GM12878 (cell line): Measurements from ENCODE around the gene LRRK1. TPM values are rescaled to one million over a fixed set of nuclear protein-coding genes. Genes with fewer than 3 reads are reported as not detected.

Experiments used
- ATAC-seq: fragments of 200-7000 bp; cut with Tn5 transposase; 3 replicates; pipeline ENCODE4 v1.9.1; 2020; ENCODE audit warnings: mild to moderate bottlenecking, moderate library complexity
- BruUV-seq: library from RNA; stranded (reverse); fragments of 400-500 nt; replicated peaks from 2 replicates; lab custom pipeline; 2021; lab: Mats Ljungman, UMichigan
- CTCF ChIA-PET: fragments of 300-600 bp; sonication (Branson Sonifier 250); formaldehyde crosslinking; extraction: SDS; loops from one replicate; lab custom pipeline; 2021; ENCODE audit warnings: inconsistent platforms; lab: Yijun Ruan, JAX
- POLR2A ChIA-PET: fragments of 350-600 bp; formaldehyde crosslinking; extraction: SDS; loops from one replicate; lab custom pipeline; 2021; ENCODE audit warnings: inconsistent platforms; lab: Charles Lee
- RAD21 ChIA-PET: fragments of 300-600 bp; sonication (Branson Sonifier 250); formaldehyde crosslinking; loops from one replicate; lab custom pipeline; 2023; ENCODE audit warnings: antibody characterized with exemption; ENCODE audit not compliant: unreplicated experiment; lab: Charles Lee
- SMC1A ChIA-PET: fragments of 300-600 bp; sonication (Branson Sonifier 250); formaldehyde crosslinking; loops from one replicate; lab custom pipeline; 2023; ENCODE audit not compliant: unreplicated experiment, uncharacterized antibody; lab: Charles Lee
- DNase-seq: peaks from one replicate; pipeline ENCODE4 v3.0.0-alpha.2; 2011; ENCODE audit warnings: low read depth, low spot score
- FAIRE-seq: peaks from 3 replicates; lab custom pipeline; 2011; peaks lifted over from hg19 to GRCh38; lab: Jason Lieb, UNC
- H2AFZ ChIP-seq: 2 replicates; pipeline ENCODE4 v1.6.0; 2011; ENCODE audit warnings: low read depth, low read length, control low read depth; ENCODE audit not compliant: control insufficient read depth
- H3K27ac ChIP-seq: 2 replicates; pipeline ENCODE4 v1.5.1; 2011; ENCODE audit warnings: control low read depth; ENCODE audit not compliant: control insufficient read depth, insufficient read depth
- H3K27me3 ChIP-seq, 2 experiments: replicated peaks in 1 of 2; 2 replicates each; pipeline versions ENCODE4 v1.6.0 to v1.6.1; 2011; ENCODE audit warnings: low read length in 1 of 2; ENCODE audit not compliant: control insufficient read depth in 2 of 2, insufficient read depth in 2 of 2
- H3K36me3 ChIP-seq, 2 experiments: 2 replicates each; pipeline ENCODE4 v1.5.1; 2011; ENCODE audit warnings: low read length in 1 of 2; ENCODE audit not compliant: control insufficient read depth in 2 of 2, insufficient read depth in 2 of 2
- H3K4me1 ChIP-seq: 2 replicates; pipeline ENCODE4 v1.6.1; 2011; ENCODE audit warnings: mild to moderate bottlenecking, low read length, moderate library complexity, mixed read lengths; ENCODE audit not compliant: control insufficient read depth, insufficient read depth
- H3K4me2 ChIP-seq: 2 replicates; pipeline ENCODE4 v1.6.0; 2011; ENCODE audit warnings: control low read depth; ENCODE audit not compliant: control insufficient read depth, insufficient read depth
- H3K4me3 ChIP-seq: fragments of 200-600 bp; sonication (generic); 2 replicates; pipeline ENCODE4 v1.5.1; 2016
- H3K79me2 ChIP-seq: 2 replicates; pipeline ENCODE4 v1.6.0; 2011; ENCODE audit warnings: low read length; ENCODE audit not compliant: control insufficient read depth, insufficient read depth
- H3K9ac ChIP-seq: 2 replicates; pipeline ENCODE4 v1.8.0; 2011; ENCODE audit warnings: low read length, control low read depth, mixed read lengths; ENCODE audit not compliant: control insufficient read depth, insufficient read depth
- H3K9me3 ChIP-seq: replicated peaks from 3 replicates; pipeline ENCODE4 v1.5.1; 2011; ENCODE audit warnings: mild to moderate bottlenecking, low read length; ENCODE audit not compliant: control insufficient read depth, insufficient read depth
- H4K20me1 ChIP-seq: 2 replicates; pipeline ENCODE4 v1.6.0; 2011; ENCODE audit not compliant: control insufficient read depth, insufficient read depth
- CHD2 ChIP-seq: IDR thresholded peaks from 2 replicates; pipeline ENCODE4 v1.6.1; 2011; ENCODE audit warnings: low read depth, low read length, improper control_type of control experiment, borderline replicate concordance
- EP300 ChIP-seq, 2 experiments: fragments of 150-350 bp in 1 of 2; IDR thresholded peaks; 2 replicates each; pipeline ENCODE4 v1.6.1; 2011 to 2012; ENCODE audit warnings: low read depth in 2 of 2, low read length in 2 of 2, borderline replicate concordance in 1 of 2, improper control_type of control experiment in 1 of 2, inconsistent platforms in 1 of 2; ENCODE audit not compliant: control insufficient read depth in 1 of 2
- JUND ChIP-seq: IDR thresholded peaks from 2 replicates; pipeline ENCODE4 v1.6.1; 2012; ENCODE audit warnings: low read depth, mild to moderate bottlenecking, low read length, improper control_type of control experiment, moderate library complexity
- LARP7 ChIP-seq: fragments of 450-650 bp; IDR thresholded peaks from 2 replicates; pipeline ENCODE4 v1.6.1; 2017; ENCODE audit warnings: mild to moderate bottlenecking
- MEF2B ChIP-seq: fragments of 450-650 bp; IDR thresholded peaks from 2 replicates; pipeline ENCODE4 v1.6.1; 2018; ENCODE audit warnings: mild to moderate bottlenecking, moderate library complexity; ENCODE audit not compliant: partially characterized antibody, poor library complexity, severe bottlenecking
- NFYA ChIP-seq: IDR thresholded peaks from 2 replicates; pipeline ENCODE4 v1.6.1; 2011; ENCODE audit warnings: low read depth, mild to moderate bottlenecking, low read length, improper control_type of control experiment, borderline replicate concordance
- PAX5 ChIP-seq: IDR thresholded peaks from 2 replicates; pipeline ENCODE4 v1.6.1; 2011; ENCODE audit warnings: low read depth, low read length, borderline replicate concordance
- RELA ChIP-seq: fragments of 450-650 bp; IDR thresholded peaks from 2 replicates; pipeline ENCODE4 v1.8.0; 2014; ENCODE audit warnings: borderline replicate concordance; ENCODE audit not compliant: partially characterized antibody
- SIX5 ChIP-seq: IDR thresholded peaks from 2 replicates; pipeline ENCODE4 v1.6.1; 2011; ENCODE audit warnings: mild to moderate bottlenecking, low read depth, low read length, moderate library complexity; ENCODE audit not compliant: severe bottlenecking
- WGBS: methylation state at CpG from one replicate; pipeline ENCODE4 v1.1.6; 2016; ENCODE audit warnings: low lambda C conversion rate; ENCODE audit not compliant: insufficient replicate concordance, insufficient coverage; ENCODE audit errors: missing lambda C conversion rate; 5-methylcytosine and 5-hydroxymethylcytosine counted together
- in situ Hi-C: fragments of 300-500 bp; cut with MboI; formaldehyde crosslinking; loops from 9 replicates; pipeline ENCODE4 v1.14.3; 2018; ENCODE audit warnings: mixed read lengths
- intact Hi-C: fragments of 100-400 bp; cut with micrococcal nuclease; formaldehyde crosslinking; loops from one replicate; pipeline ENCODE4 v1.14.2; 2022; ENCODE audit not compliant: unreplicated experiment
- polyA plus RNA-seq, 11 experiments: library from polyadenylated mRNA; depleted of rRNA in 4 of 11; unstranded in 6 of 11; stranded (reverse) in 5 of 11; fragments of >200 nt; fragmentation: Nextera tagmentation in 4 of 11; fragmentation: Illumina TruSeq in 1 of 11; extraction: Ambion mirVana in 4 of 11; extraction: Trizol in 1 of 11; gene quantifications; 1 replicate in 1 of 11; 2 replicates in 10 of 11; pipeline versions ENCODE4 v1.2.1 to v1.2.3, GENCODE V29; 2011 to 2016; ENCODE audit warnings: inconsistent platforms in 2 of 11, missing spikeins in 2 of 11, low read depth in 1 of 11
- total RNA-seq, 4 experiments: library from RNA; depleted of rRNA in 3 of 4; stranded (reverse); fragments of >200 nt in 3 of 4; fragmentation: Illumina TruSeq in 1 of 4; extraction: Trizol in 1 of 4; gene quantifications; 2 replicates each; pipeline versions ENCODE4 v1.2.1 to v1.2.3, GENCODE V29; 2013 to 2021
- TF ChIP-seq, protein P1 (sequence below): fragments of 450-650 bp; IDR thresholded peaks from 2 replicates; pipeline ENCODE4 v1.6.1; 2017; ENCODE audit warnings: mild to moderate bottlenecking, moderate library complexity
- TF ChIP-seq, protein P2 (sequence below): IDR thresholded peaks from 2 replicates; pipeline ENCODE4 v1.6.1; 2011; ENCODE audit warnings: borderline replicate concordance, low read depth, mild to moderate bottlenecking, moderate library complexity, mixed read lengths, low read length; ENCODE audit not compliant: insufficient read depth; ENCODE audit errors: extremely low read length

Gene LRRK1
- total and polyA plus RNA-seq, 10 of the 15 experiments (the other 5 are each of a cell fraction or from before 2014, with no cell fraction given) = 2.2 to 58.3 (median 17.9) TPM

DNA sequence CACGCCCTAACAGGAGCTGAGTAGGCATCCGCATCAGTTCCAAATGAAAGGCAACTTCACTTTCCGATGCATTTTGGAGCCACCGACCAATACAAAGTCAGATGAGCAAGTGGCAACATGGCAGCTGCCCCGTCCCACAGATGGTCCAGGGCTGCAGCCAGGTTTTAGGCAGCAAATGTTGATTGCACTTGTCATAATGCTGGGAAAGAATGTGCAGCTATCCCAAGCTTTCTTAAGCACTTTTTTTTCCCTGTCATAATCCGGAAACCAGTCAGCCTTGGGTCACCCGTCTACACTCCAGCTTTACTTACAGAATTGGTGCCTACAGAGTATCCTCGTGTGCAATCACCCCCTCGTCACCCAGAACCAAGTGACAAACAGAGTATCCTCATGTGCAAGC is 185.0 kb downstream of the LRRK1 start:
- TF ChIP-seq CHD2 (no peak), LARP7 (no peak), NFYA (no peak), MEF2B (no peak), SIX5 (no peak), JUND (no peak), RELA (no peak), PAX5 (no peak), EP300 (IDR thresholded peaks at IDR 0.05; ENCODE audit: borderline replicate concordance in 1 of 2, control insufficient read depth in 1 of 2, low read depth in 2 of 2, low read length in 2 of 2) (no peak)
- TF ChIP-seq, protein P1, sequence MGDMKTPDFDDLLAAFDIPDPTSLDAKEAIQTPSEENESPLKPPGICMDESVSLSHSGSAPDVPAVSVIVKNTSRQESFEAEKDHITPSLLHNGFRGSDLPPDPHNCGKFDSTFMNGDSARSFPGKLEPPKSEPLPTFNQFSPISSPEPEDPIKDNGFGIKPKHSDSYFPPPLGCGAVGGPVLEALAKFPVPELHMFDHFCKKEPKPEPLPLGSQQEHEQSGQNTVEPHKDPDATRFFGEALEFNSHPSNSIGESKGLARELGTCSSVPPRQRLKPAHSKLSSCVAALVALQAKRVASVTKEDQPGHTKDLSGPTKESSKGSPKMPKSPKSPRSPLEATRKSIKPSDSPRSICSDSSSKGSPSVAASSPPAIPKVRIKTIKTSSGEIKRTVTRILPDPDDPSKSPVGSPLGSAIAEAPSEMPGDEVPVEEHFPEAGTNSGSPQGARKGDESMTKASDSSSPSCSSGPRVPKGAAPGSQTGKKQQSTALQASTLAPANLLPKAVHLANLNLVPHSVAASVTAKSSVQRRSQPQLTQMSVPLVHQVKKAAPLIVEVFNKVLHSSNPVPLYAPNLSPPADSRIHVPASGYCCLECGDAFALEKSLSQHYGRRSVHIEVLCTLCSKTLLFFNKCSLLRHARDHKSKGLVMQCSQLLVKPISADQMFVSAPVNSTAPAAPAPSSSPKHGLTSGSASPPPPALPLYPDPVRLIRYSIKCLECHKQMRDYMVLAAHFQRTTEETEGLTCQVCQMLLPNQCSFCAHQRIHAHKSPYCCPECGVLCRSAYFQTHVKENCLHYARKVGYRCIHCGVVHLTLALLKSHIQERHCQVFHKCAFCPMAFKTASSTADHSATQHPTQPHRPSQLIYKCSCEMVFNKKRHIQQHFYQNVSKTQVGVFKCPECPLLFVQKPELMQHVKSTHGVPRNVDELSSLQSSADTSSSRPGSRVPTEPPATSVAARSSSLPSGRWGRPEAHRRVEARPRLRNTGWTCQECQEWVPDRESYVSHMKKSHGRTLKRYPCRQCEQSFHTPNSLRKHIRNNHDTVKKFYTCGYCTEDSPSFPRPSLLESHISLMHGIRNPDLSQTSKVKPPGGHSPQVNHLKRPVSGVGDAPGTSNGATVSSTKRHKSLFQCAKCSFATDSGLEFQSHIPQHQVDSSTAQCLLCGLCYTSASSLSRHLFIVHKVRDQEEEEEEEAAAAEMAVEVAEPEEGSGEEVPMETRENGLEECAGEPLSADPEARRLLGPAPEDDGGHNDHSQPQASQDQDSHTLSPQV = no peak
- TF ChIP-seq, protein P2, sequence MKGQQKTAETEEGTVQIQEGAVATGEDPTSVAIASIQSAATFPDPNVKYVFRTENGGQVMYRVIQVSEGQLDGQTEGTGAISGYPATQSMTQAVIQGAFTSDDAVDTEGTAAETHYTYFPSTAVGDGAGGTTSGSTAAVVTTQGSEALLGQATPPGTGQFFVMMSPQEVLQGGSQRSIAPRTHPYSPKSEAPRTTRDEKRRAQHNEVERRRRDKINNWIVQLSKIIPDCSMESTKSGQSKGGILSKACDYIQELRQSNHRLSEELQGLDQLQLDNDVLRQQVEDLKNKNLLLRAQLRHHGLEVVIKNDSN = no peak
- POLR2A ChIA-PET = no interaction called here
- CTCF ChIA-PET = interaction anchor here (0.7 to 2.4 kb wide), 5 partner anchors 13 to 164 kb away, joined by 3 to 10 read pairs (median 4); no protein-coding TSS in a partner anchor

More for the DNA sequence above, 185.0 kb downstream of the LRRK1 start:
- no peak for DNase-seq
- Histone ChIP-seq H3K4me2 (no peak overlapping the region), H3K9me3 (no peaks in the 10 kb centered on the region; the same call in 2 of the 3 replicates), H3K79me2 (no peaks in the 10 kb centered on the region), H3K36me3 (no peaks in the 10 kb centered on the region), H3K4me3 (no peak overlapping the region), H2AFZ (no peak overlapping the region), H3K9ac (no peak overlapping the region), H3K4me1 (no peaks in the 10 kb centered on the region), H3K27me3 (no peaks in the 10 kb centered on the region; a peak in 1 of 4 replicates), H4K20me1 (no peaks in the 10 kb centered on the region), H3K27ac (no peak overlapping the region)
- ChIA-PET RAD21 (interaction anchor here (1.5 kb wide), 1 partner anchor 154 kb away, joined by 6 read pairs; no protein-coding TSS in a partner anchor), SMC1A (interaction anchor here (1.0 to 1.6 kb wide), 3 partner anchors 10 to 154 kb away, joined by 3 to 5 read pairs (median 4); no protein-coding TSS in a partner anchor)
- in situ Hi-C loops (no loop called here), intact Hi-C loops (no loop called here)
- FAIRE-seq = no peak
- BruUV-seq = no TSS peak
- ATAC-seq = no peak
- WGBS = 36% methylated on average over 9 of the region's 9 CpGs
